GM23338 (cell line): ENCODE measurements around the gene OGN. TPM values are rescaled to one million over a fixed set of nuclear protein-coding genes. Genes with fewer than 3 reads are reported as not detected.

Experiments used
- ATAC-seq: fragments of 200-7000 bp; cut with Tn5 transposase; 3 replicates; pipeline ENCODE4 v1.9.1; 2020
- DNase-seq: peaks from one replicate; pipeline ENCODE4 v3.0.0-alpha.2; 2015; ENCODE audit warnings: low spot score
- H2AFZ ChIP-seq: fragments of 200-600 bp; sonication (generic); 2 replicates; pipeline ENCODE4 v1.8.0; 2016; ENCODE audit warnings: antibody characterized with exemption, mild to moderate bottlenecking, moderate library complexity
- H3F3A ChIP-seq: fragments of 200-600 bp; sonication (generic); replicated peaks from 2 replicates; pipeline ENCODE4 v1.8.0; 2017; ENCODE audit warnings: antibody characterized with exemption, mixed run types, low read depth
- H3K27ac ChIP-seq: fragments of 200-600 bp; sonication (generic); 2 replicates; pipeline ENCODE4 v1.6.1; 2016; ENCODE audit warnings: low read depth
- H3K27me3 ChIP-seq: fragments of 200-600 bp; sonication (generic); 2 replicates; pipeline ENCODE4 v1.8.0; 2016; ENCODE audit warnings: mild to moderate bottlenecking, mixed run types, moderate library complexity; ENCODE audit not compliant: insufficient read depth
- H3K36me3 ChIP-seq: fragments of 200-600 bp; sonication (generic); 2 replicates; pipeline ENCODE4 v1.8.0; 2016; ENCODE audit warnings: mild to moderate bottlenecking; ENCODE audit not compliant: insufficient read depth
- H3K4me1 ChIP-seq: fragments of 200-600 bp; sonication (generic); 2 replicates; pipeline ENCODE4 v1.8.0; 2016; ENCODE audit warnings: mild to moderate bottlenecking, moderate library complexity; ENCODE audit not compliant: insufficient read depth
- H3K4me2 ChIP-seq: fragments of 200-600 bp; sonication (generic); 2 replicates; pipeline ENCODE4 v1.7.1; 2017; ENCODE audit warnings: mixed run types
- H3K4me3 ChIP-seq: fragments of 200-600 bp; sonication (generic); 2 replicates; pipeline ENCODE4 v1.6.1; 2016; ENCODE audit warnings: mixed run types
- H3K79me2 ChIP-seq: fragments of 200-600 bp; sonication (generic); replicated peaks from 2 replicates; pipeline ENCODE4 v1.8.0; 2017; ENCODE audit warnings: mild to moderate bottlenecking; ENCODE audit not compliant: insufficient read depth
- H3K9me2 ChIP-seq: fragments of 200-600 bp; sonication (generic); 2 replicates; pipeline ENCODE4 v1.8.0; 2017; ENCODE audit not compliant: insufficient read depth
- H4K20me1 ChIP-seq: fragments of 200-600 bp; sonication (generic); replicated peaks from 2 replicates; pipeline ENCODE4 v1.8.0; 2017; ENCODE audit warnings: mild to moderate bottlenecking; ENCODE audit not compliant: insufficient read depth
- H3K27ac Mint-ChIP-seq: 2 replicates; pipeline ENCODE4 v1.8.0; 2020; ENCODE audit warnings: inconsistent platforms, mild to moderate bottlenecking, moderate library complexity, mixed read lengths
- H3K27me3 Mint-ChIP-seq: 3 replicates; pipeline ENCODE4 v1.8.0; 2022; ENCODE audit warnings: low read depth, mild to moderate bottlenecking, moderate library complexity, mixed read lengths, inconsistent platforms; ENCODE audit not compliant: insufficient read depth, poor library complexity
- H3K36me3 Mint-ChIP-seq: 3 replicates; pipeline ENCODE4 v1.8.0; 2021; ENCODE audit warnings: low read depth, mild to moderate bottlenecking, inconsistent platforms, moderate library complexity, mixed read lengths
- H3K4me1 Mint-ChIP-seq: 3 replicates; pipeline ENCODE4 v1.8.0; 2020; ENCODE audit warnings: mild to moderate bottlenecking, inconsistent platforms, mixed read lengths
- H3K4me3 Mint-ChIP-seq: 3 replicates; pipeline ENCODE4 v1.8.0; 2021; ENCODE audit warnings: moderate library complexity, mild to moderate bottlenecking, inconsistent platforms, mixed read lengths
- H3K9me3 Mint-ChIP-seq: 3 replicates; pipeline ENCODE4 v1.8.0; 2020; ENCODE audit warnings: moderate library complexity, mild to moderate bottlenecking, inconsistent platforms, mixed read lengths
- CTCF ChIP-seq, 2 experiments: fragments of 200-600 bp in 1 of 2; sonication (generic) in 1 of 2; conservative IDR thresholded peaks; 2 replicates each; pipeline versions ENCODE4 v1.5.1 to v1.6.1; 2016 to 2017; ENCODE audit warnings: antibody characterized with exemption in 2 of 2, low read depth in 2 of 2, mild to moderate bottlenecking in 2 of 2, moderate library complexity in 1 of 2
- EZH2phosphoT487 ChIP-seq: fragments of 200-600 bp; sonication (generic); IDR thresholded peaks from one replicate; pipeline ENCODE4 v1.8.1; 2018; ENCODE audit warnings: antibody characterized with exemption; ENCODE audit not compliant: unreplicated experiment
- POLR2AphosphoS5 ChIP-seq: IDR thresholded peaks from 2 replicates; pipeline ENCODE4 v1.6.1; 2016; ENCODE audit warnings: antibody characterized with exemption, low read depth
- REST ChIP-seq: IDR thresholded peaks from one replicate; pipeline ENCODE4 v1.6.1; 2018; ENCODE audit warnings: antibody characterized with exemption; ENCODE audit not compliant: unreplicated experiment
- STAT1 ChIP-seq: IDR thresholded peaks from one replicate; pipeline ENCODE4 v1.6.1; 2016; ENCODE audit warnings: antibody characterized with exemption; ENCODE audit not compliant: unreplicated experiment
- ZNF331 ChIP-seq: fragments of 250-450 bp; sonication (Bioruptor Pico); IDR thresholded peaks from 2 replicates; pipeline ENCODE4 v1.5.0; 2020; ENCODE audit warnings: low read depth, mild to moderate bottlenecking, moderate library complexity
- polyA plus RNA-seq: library from polyadenylated mRNA; unstranded; fragments of >200 nt; fragmentation: Nextera tagmentation; extraction: Ambion mirVana; gene quantifications from 2 replicates; pipeline ENCODE4 v1.2.1, GENCODE V29; 2016
- total RNA-seq: library from RNA; depleted of rRNA; stranded (reverse); fragments of >200 nt; shearing (Covaris generic); gene quantifications from 2 replicates; pipeline ENCODE4 v1.2.3, GENCODE V29; 2014

The OGN gene
- total and polyA plus RNA-seq, 2 experiments from 2014 or later = 2.5 TPM; not detected in 1

GRCh38 chr9:92446536-92446935, 42.2 kb upstream of the OGN start:
- no peak for ATAC-seq
- TF ChIP-seq ZNF331 (no peak), STAT1 (no peak)
- no peak overlapping the region for H3K4me2 ChIP-seq

GRCh38 chr9:92444841-92445240, 40.5 kb upstream of the OGN start:
- H3F3A ChIP-seq = no peaks in the 10 kb centered on the region
- no peak overlapping the region for H3K4me3 Mint-ChIP-seq
- ATAC-seq (no peak), DNase-seq (no peak)
- H3K4me2 ChIP-seq = no peak overlapping the region
- H3K27me3 ChIP-seq = no peaks in the 10 kb centered on the region
- no peak overlapping the region for H3K27ac ChIP-seq
- no peaks in the 10 kb centered on the region for H3K36me3 Mint-ChIP-seq
- no peak overlapping the region for H3K27ac Mint-ChIP-seq
- no peaks in the 10 kb centered on the region for H3K9me2 ChIP-seq
- TF ChIP-seq ZNF331 (no peak), POLR2AphosphoS5 (no peak)
- H3K4me1 Mint-ChIP-seq = peaks cover 8% of the 10 kb centered on the region
- H3K4me3 ChIP-seq = no peak overlapping the region
- 0 out of 2 replicates have a peak, but pooled peaks cover 8% of the 10 kb centered on the region for H3K4me1 ChIP-seq
- no peaks in the 10 kb centered on the region for H3K36me3 ChIP-seq
- peaks cover 5% of the 10 kb centered on the region for H3K27me3 Mint-ChIP-seq
- H3K9me3 Mint-ChIP-seq = no peaks in the 10 kb centered on the region
- H2AFZ ChIP-seq = no peak overlapping the region
- H3K79me2 ChIP-seq = no peaks in the 10 kb centered on the region
- no peaks in the 10 kb centered on the region; the same call in 1 of the 2 replicates for H4K20me1 ChIP-seq

More at GRCh38 chr9:92446536-92446935, 42.2 kb upstream of the OGN start:
- no peak overlapping the region for H3K27ac Mint-ChIP-seq
- H3K36me3 Mint-ChIP-seq = no peaks in the 10 kb centered on the region
- no peaks in the 10 kb centered on the region for H3F3A ChIP-seq
- DNase-seq = no peak
- no peak overlapping the region for H2AFZ ChIP-seq
- H3K4me3 Mint-ChIP-seq = no peak overlapping the region
- peaks cover 5% of the 10 kb centered on the region for H3K27me3 Mint-ChIP-seq
- H3K27ac ChIP-seq = no peak overlapping the region
- no peaks in the 10 kb centered on the region for H3K79me2 ChIP-seq
- H3K9me3 Mint-ChIP-seq = peaks cover 3% of the 10 kb centered on the region; the same call in 1 of the 3 replicates
- H3K27me3 ChIP-seq = no peaks in the 10 kb centered on the region
- no peaks in the 10 kb centered on the region for H3K9me2 ChIP-seq
- H3K4me3 ChIP-seq = no peak overlapping the region
- H4K20me1 ChIP-seq = no peaks in the 10 kb centered on the region; the same call in 1 of the 2 replicates
- no peaks in the 10 kb centered on the region for H3K36me3 ChIP-seq
- H3K4me1 Mint-ChIP-seq = peaks cover 8% of the 10 kb centered on the region
- H3K4me1 ChIP-seq = 0 out of 2 replicates have a peak, but pooled peaks cover 8% of the 10 kb centered on the region

- no peaks in the 10 kb centered on the region; the same call in 1 of the 2 replicates for H4K20me1 ChIP-seq
- no peak for DNase-seq
- Mint-ChIP-seq H3K4me1 (no peaks in the 10 kb centered on the region), H3K36me3 (no peaks in the 10 kb centered on the region), H3K4me3 (no peak overlapping the region), H3K27ac (no peak overlapping the region), H3K9me3 (no peaks in the 10 kb centered on the region), H3K27me3 (peaks cover 9% of the 10 kb centered on the region)
- H3K9me2 ChIP-seq = no peaks in the 10 kb centered on the region; the same call in 1 of the 2 replicates
- H3K4me1 ChIP-seq = no peaks in the 10 kb centered on the region
- H3K27ac ChIP-seq = no peak overlapping the region
- ATAC-seq = no peak
- no peaks in the 10 kb centered on the region for H3K79me2 ChIP-seq
- no peak overlapping the region for H3K4me3 ChIP-seq
- H3K36me3 ChIP-seq = no peaks in the 10 kb centered on the region
- no peak overlapping the region for H2AFZ ChIP-seq
- H3K27me3 ChIP-seq = no peaks in the 10 kb centered on the region
- no peaks in the 10 kb centered on the region for H3F3A ChIP-seq
- no peak overlapping the region for H3K4me2 ChIP-seq
- TF ChIP-seq ZNF331 (no peak), EZH2phosphoT487 (no peak), CTCF (conservative IDR thresholded peaks at IDR 0.05; ENCODE audit: low read depth in 2 of 2) (no peak), POLR2AphosphoS5 (no peak), REST (no peak), STAT1 (no peak)
Measured at GRCh38 chr9:92440751-92441046, 36.3 kb upstream of the OGN start.
